DMS114 treated with DMSO at 0.1 percent for 48 hours (cell line): ENCODE measurements around the gene GAL.
"Not testable (repeated sequence)": the region's sequence is repeated elsewhere in the genome, so short reads cannot be mapped to it uniquely, and the experiment has no call there.

ENCODE experiments used
- DNase-seq: peaks from one replicate; lab custom pipeline; 2025; ENCODE audit not compliant: unreplicated experiment; lab: John Stamatoyannopoulos, UW

The GAL gene

GRCh38 chr11:68684385-68685356 is at the start of gene GAL:
TSS of gene GAL (plus strand) at chr11:68684544. CDS start at chr11:68684924, 380 bp downstream.
- no peak for DNase-seq

GRCh38 chr11:68634606-68635005 is 49.7 kb upstream of the GAL start:
- not testable (repeated sequence) for DNase-seq

- not testable (repeated sequence) for DNase-seq
Measured at GRCh38 chr11:68635172-68635571, 49.2 kb upstream of the GAL start.

DNA sequence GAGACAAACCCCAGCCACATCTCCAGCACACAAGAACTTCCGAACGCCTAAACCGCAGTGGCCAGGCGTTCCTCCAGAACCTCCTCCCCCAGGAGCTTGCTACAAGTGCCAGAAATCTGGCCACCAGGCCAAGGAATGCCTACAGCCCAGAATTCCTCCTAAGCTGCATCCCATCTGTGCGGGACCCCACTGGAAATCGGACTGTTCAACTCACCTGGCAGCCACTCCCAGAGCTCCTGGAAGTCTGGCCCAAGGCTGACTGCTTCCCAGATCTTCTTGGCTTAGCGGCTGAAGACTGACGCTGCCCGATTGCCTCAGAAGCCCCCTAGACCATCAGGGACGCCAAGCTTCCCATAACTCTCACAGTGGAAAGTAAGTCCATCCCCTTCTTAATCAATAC is 48.5 kb upstream of the GAL start:
- DNase-seq: not testable (repeated sequence)

DNA sequence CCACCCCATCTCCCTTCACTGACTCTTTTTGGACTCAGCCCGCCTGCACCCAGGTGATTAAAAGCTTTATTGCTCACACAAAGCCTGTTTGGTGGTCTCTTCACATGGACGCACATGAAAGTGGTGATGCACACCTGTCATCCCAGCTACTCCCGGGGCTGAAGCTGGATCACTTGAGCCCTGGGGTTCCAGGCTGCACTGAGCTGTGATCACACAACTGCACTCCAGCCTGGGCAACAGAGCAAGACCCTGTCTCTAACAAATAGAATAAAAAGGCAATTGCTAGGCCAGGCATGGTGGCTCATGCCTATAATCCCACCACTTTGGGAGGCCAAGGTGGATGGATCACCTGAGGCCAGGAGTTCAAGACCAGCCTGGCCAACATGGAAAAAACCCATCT is 45.0 kb upstream of the GAL start:
- DNase-seq: not testable (repeated sequence)

DNA sequence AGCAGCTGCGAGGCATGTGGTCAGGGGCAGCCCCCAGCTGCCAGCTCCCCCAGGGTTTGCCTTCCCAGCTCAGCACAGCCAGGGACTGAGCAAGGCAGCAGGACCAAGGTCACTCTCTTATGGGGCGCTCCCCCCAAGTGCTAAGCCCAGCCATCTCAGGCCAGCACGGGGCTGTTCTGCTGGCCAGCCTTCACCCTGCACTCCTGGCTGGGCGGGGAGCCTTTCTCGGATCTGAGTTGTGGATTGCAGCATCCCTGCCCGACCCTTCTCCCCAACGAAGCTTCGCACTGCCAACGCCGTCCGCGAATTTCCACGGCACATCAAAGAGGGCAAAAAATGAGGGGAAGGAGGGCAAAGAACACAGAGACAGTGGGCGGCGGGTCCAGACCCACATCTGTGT is 42.5 kb upstream of the GAL start:
- DNase-seq: no peak

DNA sequence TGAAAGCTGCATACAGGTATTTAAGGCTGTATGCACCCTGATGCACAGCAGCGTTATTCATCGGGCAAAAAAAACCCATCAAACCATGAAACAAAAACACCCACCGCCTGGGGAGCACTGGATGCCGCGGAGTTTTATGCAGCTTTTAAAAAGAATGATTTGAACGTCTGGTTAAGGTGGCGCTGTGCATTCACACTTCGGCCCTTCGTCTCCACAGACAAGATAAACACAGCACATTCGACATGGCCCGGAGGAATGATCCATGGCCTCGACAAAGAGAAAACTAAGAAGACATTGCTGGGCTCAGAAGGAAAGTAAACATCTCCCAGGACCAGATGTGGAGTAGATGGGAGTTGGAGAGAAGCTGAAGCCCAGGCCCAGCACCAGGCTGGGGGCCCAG is 40.8 kb upstream of the GAL start:
- no peak for DNase-seq

GRCh38 chr11:68646832-68647231 is 37.5 kb upstream of the GAL start:
- DNase-seq: no peak

GRCh38 chr11:68649851-68650555 is 34.3 kb upstream of the GAL start:
- DNase-seq: no peak

DNA sequence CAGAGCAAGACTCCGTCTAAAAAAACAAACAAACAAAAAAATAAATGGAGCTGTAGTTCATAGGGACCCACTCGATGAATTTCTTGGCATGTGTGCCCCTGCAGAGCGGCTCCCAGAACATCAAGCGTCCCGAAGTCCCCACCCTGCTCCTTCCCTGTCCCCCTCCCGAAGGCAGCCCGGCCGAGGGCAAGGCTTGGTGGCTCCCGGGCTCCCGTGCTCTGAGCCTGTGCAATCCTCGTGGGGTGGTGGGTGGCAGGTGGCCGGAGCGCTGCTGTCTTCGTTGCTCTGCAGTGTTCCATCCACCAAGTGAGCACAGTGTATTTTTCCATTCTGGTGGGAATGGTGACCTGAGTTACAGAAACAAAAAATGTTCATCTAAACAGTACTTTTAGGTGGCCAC is 33.5 kb upstream of the GAL start:
- DNase-seq: no peak

DNA sequence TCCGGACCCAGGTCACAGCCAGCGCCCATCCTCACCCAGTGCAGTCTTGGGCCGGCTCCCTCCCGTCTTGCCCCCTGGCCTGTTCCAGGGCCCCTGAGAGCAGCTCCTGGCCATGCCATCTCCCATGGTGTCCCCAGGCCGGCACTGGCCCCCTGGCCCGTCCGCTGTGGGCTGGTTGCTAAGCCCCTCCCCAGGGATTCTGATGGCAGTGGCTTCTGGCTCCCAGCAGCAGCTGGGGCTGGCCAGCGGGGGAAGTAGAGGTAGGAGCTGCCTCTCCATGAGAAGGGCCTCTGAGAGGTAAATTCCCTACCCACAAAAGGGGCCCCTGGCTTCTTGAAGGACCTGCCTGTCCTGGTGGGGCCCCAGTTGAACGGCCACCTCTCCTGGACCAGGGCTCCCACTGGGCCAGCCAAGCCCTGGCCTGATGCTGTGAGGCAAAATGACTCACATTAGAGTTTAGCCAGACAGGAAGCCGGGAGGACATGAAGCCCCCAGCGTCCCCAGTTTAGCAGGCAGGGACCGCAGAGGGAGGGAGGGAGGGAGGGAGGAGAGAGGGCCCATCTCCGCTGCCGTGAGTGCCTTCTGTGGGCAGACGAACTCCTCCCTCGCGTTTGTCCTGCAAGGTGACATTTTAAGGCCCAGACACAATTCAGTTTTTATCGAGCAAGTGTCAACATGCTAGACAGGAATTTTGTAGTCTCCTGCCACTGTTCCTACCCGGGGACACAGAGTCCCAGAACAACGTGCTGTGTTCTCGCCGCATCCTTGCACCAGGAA is 32.9 kb upstream of the GAL start:
- DNase-seq: no peak

GRCh38 chr11:68651985-68652682 is 32.2 kb upstream of the GAL start:
- DNase-seq: no peak

DNA sequence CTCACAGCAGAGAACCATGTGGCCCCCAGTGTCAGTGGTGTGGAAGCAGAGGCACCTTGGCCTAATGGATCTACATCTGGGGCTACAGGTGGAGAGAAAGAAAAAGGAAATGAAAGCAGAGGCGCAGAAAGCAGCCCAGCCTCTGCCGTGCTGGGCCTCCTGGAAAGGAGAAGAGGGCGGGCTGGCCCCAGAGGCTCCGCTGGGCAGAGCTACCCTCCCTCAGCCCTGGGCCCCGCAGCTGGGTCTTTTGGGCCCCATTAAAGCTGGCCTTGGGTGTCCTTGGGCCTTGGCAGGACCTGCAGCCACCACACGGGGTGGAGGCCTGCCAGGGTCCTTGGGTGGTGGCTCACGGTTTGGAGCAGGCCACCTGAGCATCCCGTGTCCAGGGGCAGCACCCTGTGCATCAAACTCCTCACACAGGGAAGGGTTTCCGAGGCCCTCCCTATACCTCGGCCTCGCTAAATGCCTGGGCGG is 31.6 kb upstream of the GAL start:
- no peak for DNase-seq

DNA sequence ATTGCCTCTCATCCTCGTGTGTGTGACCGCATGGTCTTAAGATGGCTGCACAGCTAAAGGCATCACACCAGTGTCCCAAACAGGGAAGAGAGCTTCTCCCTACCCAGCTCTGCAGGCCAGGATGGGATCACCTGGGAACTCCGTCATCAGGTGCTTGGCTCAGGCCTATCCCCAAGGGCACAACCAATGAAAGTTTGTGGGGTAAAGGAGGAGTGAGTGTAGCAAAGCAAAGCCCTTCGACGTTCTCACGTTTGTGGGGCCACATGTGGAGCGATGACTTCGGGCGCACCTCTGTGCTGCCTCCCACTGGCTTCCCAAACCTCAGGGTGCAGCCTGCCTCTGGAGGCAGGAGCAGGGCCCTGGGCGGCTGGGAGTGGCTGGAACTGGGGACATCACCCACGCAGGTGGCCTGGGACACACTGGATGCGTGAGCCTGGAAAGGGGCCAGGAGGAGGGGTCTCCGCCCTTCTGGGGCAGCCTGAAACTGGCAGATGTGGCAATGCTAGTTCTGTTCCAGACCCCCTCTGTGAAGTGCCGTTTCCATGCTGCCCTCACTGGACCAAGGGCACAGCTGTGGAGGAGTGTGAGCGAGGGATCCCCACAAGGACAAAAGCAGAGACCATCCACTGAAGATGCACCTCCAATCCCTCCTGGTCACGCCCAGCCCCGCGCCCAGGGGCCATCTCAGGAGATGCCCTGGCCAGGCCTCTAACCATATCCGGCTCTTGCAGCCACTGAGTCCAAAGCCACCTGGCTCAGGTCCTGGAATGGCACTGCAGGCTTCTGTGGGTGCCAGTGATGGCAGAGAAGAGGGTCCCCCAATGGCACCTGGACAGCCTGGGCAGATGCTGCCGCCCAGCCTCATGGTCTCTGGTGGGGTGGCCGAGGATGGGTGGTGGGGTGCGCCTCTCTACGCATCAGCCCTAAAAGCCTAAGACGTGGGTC is 30.6 kb upstream of the GAL start:
- DNase-seq: no peak

GRCh38 chr11:68654978-68655377 is 29.4 kb upstream of the GAL start:
- no peak for DNase-seq

DNA sequence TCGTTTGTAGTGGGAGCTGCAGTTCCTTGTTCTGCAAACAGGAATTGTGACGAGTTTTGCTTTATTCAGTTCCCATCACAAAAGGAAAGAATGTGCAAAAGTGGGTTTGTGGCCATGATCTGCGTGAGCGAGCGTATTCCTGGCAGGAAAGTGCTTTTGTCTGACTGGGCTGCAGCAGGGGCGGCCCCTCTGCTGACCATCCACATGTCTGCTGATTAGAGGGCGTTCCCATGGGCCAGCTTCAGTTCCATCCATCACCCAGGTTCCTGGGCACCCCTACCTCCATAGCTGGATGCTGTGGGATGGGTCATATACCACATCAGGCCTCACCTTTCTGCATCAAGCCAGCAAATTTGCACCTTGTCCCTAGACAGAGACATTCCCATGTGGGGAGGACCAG is 28.9 kb upstream of the GAL start:
- DNase-seq: no peak

GRCh38 chr11:68655806-68656205 is 28.5 kb upstream of the GAL start:
- DNase-seq: no peak

DNA sequence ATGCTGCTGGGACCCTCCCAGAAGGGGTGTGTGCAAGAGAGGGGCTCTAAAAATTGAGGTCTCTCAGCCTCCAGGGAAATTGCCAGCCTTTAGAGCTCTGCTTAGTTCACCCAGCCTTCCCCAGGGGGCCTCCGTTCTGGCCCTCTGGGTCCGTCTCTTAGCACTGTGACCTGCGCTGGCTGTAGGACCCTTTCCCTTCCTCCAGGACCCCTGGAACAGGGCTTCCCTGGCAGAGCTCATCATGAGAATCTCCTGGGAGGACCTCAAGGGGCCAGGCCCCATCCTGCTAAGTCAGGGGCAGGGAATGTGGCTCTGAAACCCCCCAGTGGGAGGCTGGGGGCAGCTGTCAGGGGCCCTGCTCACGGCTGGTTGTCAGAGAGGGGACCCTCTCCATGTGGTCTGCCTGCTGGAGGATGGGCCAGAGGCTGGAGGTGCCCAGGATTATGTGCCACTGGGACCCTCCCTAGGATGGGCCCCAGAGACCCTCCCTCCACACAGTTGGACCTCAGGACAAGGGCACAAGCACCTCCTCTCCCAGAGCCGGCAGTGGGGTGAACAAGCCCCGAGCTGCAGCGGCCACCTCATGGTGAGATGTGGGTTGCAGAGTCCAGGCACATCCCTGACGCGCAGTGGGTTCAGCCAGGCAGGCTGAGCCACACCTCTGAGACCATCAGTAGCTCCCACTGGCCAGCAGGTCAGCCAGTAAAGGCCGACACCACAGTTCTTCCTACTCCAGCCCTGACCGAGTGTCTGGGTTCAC is 27.1 kb upstream of the GAL start:
- DNase-seq: no peak

- DNase-seq: no peak
Measured at GRCh38 chr11:68658097-68658496, 26.2 kb upstream of the GAL start.
